Fibroblast of lung (primary cell): ENCODE measurements around the gene MON1B. TPM values are rescaled to one million over a fixed set of nuclear protein-coding genes. Genes with fewer than 3 reads are reported as not detected.
A peak's percentile ranks its signal among the peaks of the same experiment; 100 is the strongest.
"Not testable (repeated sequence)": the region's sequence is repeated elsewhere in the genome, so short reads cannot be mapped to it uniquely, and the experiment has no call there.

ENCODE experiments used
- DNase-seq, 2 donors: peaks; one replicate each; pipeline versions ENCODE4 v3.0.0 to v3.0.0-alpha.2; 2010; ENCODE audit warnings: low read depth in 2 of 2
- H2AFZ ChIP-seq: 2 replicates; pipeline ENCODE4 v1.5.1; 2012; ENCODE audit warnings: low read length, control low read depth, inconsistent platforms
- H3K27ac ChIP-seq: 2 replicates; pipeline ENCODE4 v1.5.1; 2011; ENCODE audit warnings: low read length, control low read depth; ENCODE audit not compliant: insufficient read depth
- H3K27me3 ChIP-seq: 2 replicates; pipeline ENCODE4 v1.5.1; 2011; ENCODE audit warnings: mild to moderate bottlenecking, low read length; ENCODE audit not compliant: control insufficient read depth, insufficient read depth
- H3K36me3 ChIP-seq: 2 replicates; pipeline ENCODE4 v1.5.1; 2011; ENCODE audit warnings: low read length; ENCODE audit not compliant: control insufficient read depth, insufficient read depth
- H3K4me1 ChIP-seq: 2 replicates; pipeline ENCODE4 v1.5.1; 2011; ENCODE audit warnings: low read length; ENCODE audit not compliant: control insufficient read depth, insufficient read depth; ENCODE audit errors: extremely low read depth
- H3K4me2 ChIP-seq: 2 replicates; pipeline ENCODE4 v1.5.1; 2011; ENCODE audit warnings: low read length, control low read depth; ENCODE audit not compliant: insufficient read depth; ENCODE audit errors: extremely low read depth
- H3K4me3 ChIP-seq, 4 experiments: fragments of 200-600 bp in 1 of 4; sonication (generic) in 1 of 4; replicated peaks in 1 of 4; 2 replicates each; pipeline ENCODE4 v1.5.1; 2011 to 2016; ENCODE audit warnings: low read length in 4 of 4, low read depth in 3 of 4, mild to moderate bottlenecking in 3 of 4, control low read depth in 2 of 4, inconsistent platforms in 1 of 4, mixed read lengths in 1 of 4; ENCODE audit not compliant: insufficient read depth in 1 of 4; ENCODE audit errors: control extremely low read depth in 1 of 4
- H3K79me2 ChIP-seq: 2 replicates; pipeline ENCODE4 v1.5.1; 2012; ENCODE audit warnings: mild to moderate bottlenecking, low read length, inconsistent platforms; ENCODE audit not compliant: control insufficient read depth, insufficient read depth
- H3K9ac ChIP-seq: 2 replicates; pipeline ENCODE4 v1.5.1; 2011; ENCODE audit warnings: mild to moderate bottlenecking, low read length, control low read depth; ENCODE audit not compliant: insufficient read depth
- H3K9me3 ChIP-seq: 2 replicates; pipeline ENCODE4 v1.5.1; 2012; ENCODE audit warnings: low read depth, low read length; ENCODE audit not compliant: control insufficient read depth, insufficient read depth
- H4K20me1 ChIP-seq: 2 replicates; pipeline ENCODE4 v1.5.1; 2011; ENCODE audit warnings: low read length; ENCODE audit not compliant: control insufficient read depth, insufficient read depth; ENCODE audit errors: extremely low read depth
- CTCF ChIP-seq, 2 donors: IDR thresholded peaks in 1 of 2; conservative IDR thresholded peaks in 1 of 2; 1 replicate in 1 of 2; 2 replicates in 1 of 2; pipeline ENCODE4 v1.5.1; 2011 to 2012; ENCODE audit warnings: low read length in 2 of 2, control low read depth in 1 of 2, inconsistent platforms in 1 of 2, low read depth in 1 of 2, mild to moderate bottlenecking in 1 of 2
- EZH2 ChIP-seq: IDR thresholded peaks from 2 replicates; pipeline ENCODE4 v1.5.1; 2012; ENCODE audit warnings: low read length, control low read depth, mild to moderate bottlenecking; ENCODE audit errors: missing control alignments
- polyA plus RNA-seq, 2 donors: library from polyadenylated mRNA; depleted of rRNA in 1 of 2; stranded (reverse) in 1 of 2; unstranded in 1 of 2; fragments of >200 nt; gene quantifications; 2 replicates each; pipeline ENCODE4 v1.2.1, GENCODE V29; 2011 to 2012; ENCODE audit warnings: missing spikeins in 1 of 2
- total RNA-seq: library from RNA; depleted of rRNA; stranded (reverse); fragments of >200 nt; gene quantifications from 2 replicates; pipeline ENCODE4 v1.2.1, GENCODE V29; 2014

MON1B gene
- total and polyA plus RNA-seq, 2 donors (not counting 1 experiment from before 2014, with no cell fraction given): 7.3 to 12.7 TPM

- no peak overlapping the region for H2AFZ ChIP-seq
- H4K20me1 ChIP-seq: no peaks in the 10 kb centered on the region
- H3K79me2 ChIP-seq: no peaks in the 10 kb centered on the region
- no peak overlapping the region for H3K4me3 ChIP-seq
- H3K4me1 ChIP-seq: no peaks in the 10 kb centered on the region
- H3K36me3 ChIP-seq: no peaks in the 10 kb centered on the region
- H3K4me2 ChIP-seq: no peak overlapping the region
- H3K27ac ChIP-seq: no peak overlapping the region
- no peaks in the 10 kb centered on the region for H3K9me3 ChIP-seq
- DNase-seq: no peak
- H3K27me3 ChIP-seq: no peaks in the 10 kb centered on the region
- TF ChIP-seq CTCF (conservative IDR thresholded peaks at IDR 0.05 in 1 of 2, IDR thresholded peaks at IDR 0.05 in 1 of 2; ENCODE audit: low read depth in 1 of 2, low read length in 2 of 2): no peak
- TF ChIP-seq EZH2: no peak
- no peak overlapping the region for H3K9ac ChIP-seq
These were observed 43.6 kb downstream of the MON1B start for GRCh38 chr16:77234611-77235010.

- DNase-seq: peak; percentile 59 to 82
- TF ChIP-seq CTCF (conservative IDR thresholded peaks at IDR 0.05 in 1 of 2, IDR thresholded peaks at IDR 0.05 in 1 of 2; ENCODE audit: low read depth in 1 of 2, low read length in 2 of 2): peak; percentile 99 to 100
- no peak for TF ChIP-seq EZH2
- H3K9ac ChIP-seq: no peak overlapping the region
These were observed 45.1 kb downstream of the MON1B start for GRCh38 chr16:77236063-77236511.

GRCh38 chr16:77238593-77238992, 47.6 kb downstream of the MON1B start:
- Histone ChIP-seq H3K79me2 (no peaks in the 10 kb centered on the region), H3K4me3 (no peak overlapping the region), H3K27ac (no peak overlapping the region), H3K9me3 (no peaks in the 10 kb centered on the region), H4K20me1 (no peaks in the 10 kb centered on the region), H2AFZ (no peak overlapping the region), H3K36me3 (no peaks in the 10 kb centered on the region), H3K9ac (no peak overlapping the region), H3K4me2 (no peak overlapping the region), H3K4me1 (no peaks in the 10 kb centered on the region), H3K27me3 (no peaks in the 10 kb centered on the region)
- DNase-seq: no peak
- TF ChIP-seq CTCF (conservative IDR thresholded peaks at IDR 0.05 in 1 of 2, IDR thresholded peaks at IDR 0.05 in 1 of 2; ENCODE audit: low read depth in 1 of 2, low read length in 2 of 2) (no peak), EZH2 (no peak)

More at GRCh38 chr16:77236063-77236511, 45.1 kb downstream of the MON1B start:
- peak overlapping the region in 2 of 4 experiments; percentile 33 to 47 for H3K4me3 ChIP-seq
- H3K9me3 ChIP-seq: no peaks in the 10 kb centered on the region
- H3K79me2 ChIP-seq: no peaks in the 10 kb centered on the region
- no peaks in the 10 kb centered on the region for H3K27me3 ChIP-seq
- no peak overlapping the region for H3K27ac ChIP-seq
- no peaks in the 10 kb centered on the region for H4K20me1 ChIP-seq
- no peaks in the 10 kb centered on the region for H3K4me1 ChIP-seq
- peak overlapping the region; percentile 41 for H3K4me2 ChIP-seq
- H2AFZ ChIP-seq: peak overlapping the region; percentile 65
- no peaks in the 10 kb centered on the region for H3K36me3 ChIP-seq

GRCh38 chr16:77242471-77242870, 51.5 kb downstream of the MON1B start:
- H3K9me3 ChIP-seq, H3K27me3 ChIP-seq, H3K79me2 ChIP-seq, H3K4me2 ChIP-seq, H3K9ac ChIP-seq, DNase-seq, H3K36me3 ChIP-seq, H3K4me3 ChIP-seq, H3K27ac ChIP-seq, H2AFZ ChIP-seq, H3K4me1 ChIP-seq, H4K20me1 ChIP-seq: not testable (repeated sequence)
